SU-DHL-6 (cell line): ENCODE measurements around the gene SLC34A3.

Experiments
- H2AFZ ChIP-seq: fragments of 200-600 bp; sonication (generic); 2 replicates; pipeline ENCODE4 v1.6.1; 2014; ENCODE audit warnings: low read depth, mild to moderate bottlenecking, moderate library complexity, mixed read lengths, antibody characterized with exemption, low read length; ENCODE audit not compliant: severe bottlenecking
- H3F3A ChIP-seq: fragments of 200-600 bp; shearing (Covaris generic); 2 replicates; pipeline ENCODE4 v1.6.0; 2016; ENCODE audit warnings: antibody characterized with exemption, mild to moderate bottlenecking; ENCODE audit not compliant: insufficient read depth
- H3K27ac ChIP-seq: fragments of 200-600 bp; sonication (generic); 2 replicates; pipeline ENCODE4 v1.5.1; 2016; ENCODE audit warnings: low read depth, mild to moderate bottlenecking, low read length, moderate library complexity, mixed read lengths
- H3K27me3 ChIP-seq: fragments of 200-600 bp; sonication (generic), shearing (Covaris generic); 2 replicates; pipeline ENCODE4 v1.6.0; 2014; ENCODE audit warnings: mild to moderate bottlenecking, low read length
- H3K36me3 ChIP-seq: fragments of 200-600 bp; sonication (generic); 2 replicates; pipeline ENCODE4 v1.6.1; 2014; ENCODE audit warnings: mild to moderate bottlenecking, low read length, mixed read lengths
- H3K4me2 ChIP-seq: fragments of 300-600, 200-600 bp; shearing (Covaris generic), sonication (generic); 2 replicates; pipeline ENCODE4 v1.6.0; 2014; ENCODE audit warnings: low read length, low read depth, mild to moderate bottlenecking; ENCODE audit not compliant: poor library complexity, severe bottlenecking
- H3K4me3 ChIP-seq: fragments of 200-600 bp; sonication (generic); 2 replicates; pipeline ENCODE4 v1.5.1; 2014; ENCODE audit warnings: antibody characterized with exemption, low read length, mild to moderate bottlenecking, mixed read lengths; ENCODE audit not compliant: insufficient read depth, poor library complexity, severe bottlenecking
- H3K79me2 ChIP-seq: fragments of 200-600 bp; sonication (generic); 2 replicates; pipeline ENCODE4 v1.6.1; 2014; ENCODE audit warnings: mild to moderate bottlenecking, low read length, moderate library complexity; ENCODE audit not compliant: insufficient read depth
- H3K9ac ChIP-seq: fragments of 200-600 bp; sonication (generic); 2 replicates; pipeline ENCODE4 v1.7.0; 2014; ENCODE audit warnings: mild to moderate bottlenecking, low read length
- H3K9me2 ChIP-seq: fragments of 200-600 bp; sonication (generic); replicated peaks from 2 replicates; pipeline ENCODE4 v1.6.1; 2014; ENCODE audit warnings: low read length; ENCODE audit not compliant: insufficient read depth
- H3K9me3 ChIP-seq: fragments of 200-600 bp; sonication (generic); 2 replicates; pipeline ENCODE4 v1.6.1; 2014; ENCODE audit warnings: low read length, mixed read lengths; ENCODE audit not compliant: insufficient read depth
- H4K20me1 ChIP-seq: fragments of 200-600 bp; sonication (generic); 2 replicates; pipeline ENCODE4 v1.6.1; 2014; ENCODE audit warnings: low read depth, mild to moderate bottlenecking, antibody characterized with exemption, low read length, moderate library complexity, mixed read lengths
- CTCF ChIP-seq: fragments of 200-600 bp; sonication (generic); IDR thresholded peaks from one replicate; pipeline ENCODE4 v1.5.1; 2017; ENCODE audit warnings: antibody characterized with exemption, mild to moderate bottlenecking, low read length, moderate library complexity; ENCODE audit not compliant: insufficient read depth, poor library complexity, severe bottlenecking
- EZH2phosphoT487 ChIP-seq: fragments of 200-600 bp; sonication (generic), shearing (Covaris generic); conservative IDR thresholded peaks from 2 replicates; pipeline ENCODE4 v1.6.1; 2018; ENCODE audit warnings: mild to moderate bottlenecking, antibody characterized with exemption, low read length, moderate library complexity, mixed read lengths

SLC34A3 gene

GRCh38 chr9:137229903-137230704, 597 bp upstream of the SLC34A3 start:
- H2AFZ ChIP-seq: no peak overlapping the region
- TF ChIP-seq CTCF (no peak), EZH2phosphoT487 (no peak)
- no peak overlapping the region for H3K4me2 ChIP-seq
- H3K9ac ChIP-seq: no peak overlapping the region
- H3K27me3 ChIP-seq: no peaks in the 10 kb centered on the region
- H3F3A ChIP-seq: no peaks in the 10 kb centered on the region
- H3K4me3 ChIP-seq: no peak overlapping the region
- no peaks in the 10 kb centered on the region for H4K20me1 ChIP-seq
- no peaks in the 10 kb centered on the region for H3K79me2 ChIP-seq
- H3K9me3 ChIP-seq: no peaks in the 10 kb centered on the region
- H3K9me2 ChIP-seq: no peaks in the 10 kb centered on the region
- no peak overlapping the region for H3K27ac ChIP-seq
- no peaks in the 10 kb centered on the region for H3K36me3 ChIP-seq

- H3K9me3 ChIP-seq: no peaks in the 10 kb centered on the region
- H3F3A ChIP-seq: no peaks in the 10 kb centered on the region
- H3K27ac ChIP-seq: no peak overlapping the region
- no peak for TF ChIP-seq EZH2phosphoT487
- no peak for TF ChIP-seq CTCF
- no peaks in the 10 kb centered on the region for H3K36me3 ChIP-seq
- H2AFZ ChIP-seq: no peak overlapping the region
- no peaks in the 10 kb centered on the region for H3K79me2 ChIP-seq
- no peak overlapping the region for H3K4me2 ChIP-seq
- no peak overlapping the region for H3K4me3 ChIP-seq
- no peaks in the 10 kb centered on the region for H4K20me1 ChIP-seq
- H3K27me3 ChIP-seq: no peaks in the 10 kb centered on the region
- no peaks in the 10 kb centered on the region for H3K9me2 ChIP-seq
- H3K9ac ChIP-seq: no peak overlapping the region
Observed at GRCh38 chr9:137231372-137232039, 805 bp downstream of the SLC34A3 start.

GRCh38 chr9:137232101-137232500, 1.4 kb downstream of the SLC34A3 start:
- no peak overlapping the region for H3K4me2 ChIP-seq
- no peaks in the 10 kb centered on the region for H3F3A ChIP-seq
- TF ChIP-seq EZH2phosphoT487 (no peak), CTCF (no peak)
- H4K20me1 ChIP-seq: no peaks in the 10 kb centered on the region
- no peak overlapping the region for H2AFZ ChIP-seq
- H3K9me2 ChIP-seq: no peaks in the 10 kb centered on the region
- H3K9me3 ChIP-seq: no peaks in the 10 kb centered on the region
- no peaks in the 10 kb centered on the region for H3K27me3 ChIP-seq
- no peak overlapping the region for H3K9ac ChIP-seq
- no peaks in the 10 kb centered on the region for H3K79me2 ChIP-seq
- H3K36me3 ChIP-seq: no peaks in the 10 kb centered on the region
- H3K4me3 ChIP-seq: no peak overlapping the region
- H3K27ac ChIP-seq: no peak overlapping the region
